ENCODE results near the gene IL17D.
"Not testable (repeated sequence)": the region's sequence is repeated elsewhere in the genome, so short reads cannot be mapped to it uniquely, and the experiment has no call there.

Gene IL17D

GRCh38 chr13:20721058-20721453 lies 17.6 kb downstream of the IL17D start:
- no peak for DNase-seq

DNA sequence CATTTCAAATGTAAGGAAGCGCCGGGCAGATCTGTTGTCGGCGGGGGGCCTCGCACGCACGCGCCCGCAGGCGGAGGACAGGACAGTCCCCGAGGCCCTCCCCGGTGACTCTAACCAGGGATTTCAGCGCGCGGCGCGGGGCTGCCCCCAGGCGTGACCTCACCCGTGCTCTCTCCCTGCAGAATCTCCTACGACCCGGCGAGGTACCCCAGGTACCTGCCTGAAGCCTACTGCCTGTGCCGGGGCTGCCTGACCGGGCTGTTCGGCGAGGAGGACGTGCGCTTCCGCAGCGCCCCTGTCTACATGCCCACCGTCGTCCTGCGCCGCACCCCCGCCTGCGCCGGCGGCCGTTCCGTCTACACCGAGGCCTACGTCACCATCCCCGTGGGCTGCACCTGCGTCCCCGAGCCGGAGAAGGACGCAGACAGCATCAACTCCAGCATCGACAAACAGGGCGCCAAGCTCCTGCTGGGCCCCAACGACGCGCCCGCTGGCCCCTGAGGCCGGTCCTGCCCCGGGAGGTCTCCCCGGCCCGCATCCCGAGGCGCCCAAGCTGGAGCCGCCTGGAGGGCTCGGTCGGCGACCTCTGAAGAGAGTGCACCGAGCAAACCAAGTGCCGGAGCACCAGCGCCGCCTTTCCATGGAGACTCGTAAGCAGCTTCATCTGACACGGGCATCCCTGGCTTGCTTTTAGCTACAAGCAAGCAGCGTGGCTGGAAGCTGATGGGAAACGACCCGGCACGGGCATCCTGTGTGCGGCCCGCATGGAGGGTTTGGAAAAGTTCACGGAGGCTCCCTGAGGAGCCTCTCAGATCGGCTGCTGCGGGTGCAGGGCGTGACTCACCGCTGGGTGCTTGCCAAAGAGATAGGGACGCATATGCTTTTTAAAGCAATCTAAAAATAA lies 18.2 kb downstream of the IL17D start:
- peak in 1 of 2 experiments; percentile 35 for DNase-seq

DNA sequence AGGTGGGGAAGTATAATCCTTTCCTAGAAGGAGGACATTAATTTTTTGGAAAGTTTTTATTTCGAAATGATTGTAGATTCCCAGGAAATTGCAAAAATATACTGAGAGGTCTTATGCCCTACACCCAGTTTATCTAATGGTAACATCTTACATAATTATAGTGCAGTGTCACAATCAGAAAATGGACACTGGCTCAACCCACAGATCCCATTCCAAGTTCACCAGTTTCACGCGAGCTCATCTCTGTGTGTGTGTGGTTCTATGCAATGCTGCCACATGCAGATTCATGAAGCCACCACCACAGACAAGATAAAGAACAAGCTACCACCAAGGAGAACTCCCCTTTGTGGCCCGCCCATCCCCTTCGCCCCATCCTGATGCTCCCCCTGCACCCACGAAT lies 24.4 kb downstream of the IL17D start:
- DNase-seq: no peak

- no peak for DNase-seq
These were observed 25.2 kb downstream of the IL17D start for GRCh38 chr13:20728579-20729311.

GRCh38 chr13:20729633-20730585 lies 26.4 kb downstream of the IL17D start:
- no peak for DNase-seq

DNA sequence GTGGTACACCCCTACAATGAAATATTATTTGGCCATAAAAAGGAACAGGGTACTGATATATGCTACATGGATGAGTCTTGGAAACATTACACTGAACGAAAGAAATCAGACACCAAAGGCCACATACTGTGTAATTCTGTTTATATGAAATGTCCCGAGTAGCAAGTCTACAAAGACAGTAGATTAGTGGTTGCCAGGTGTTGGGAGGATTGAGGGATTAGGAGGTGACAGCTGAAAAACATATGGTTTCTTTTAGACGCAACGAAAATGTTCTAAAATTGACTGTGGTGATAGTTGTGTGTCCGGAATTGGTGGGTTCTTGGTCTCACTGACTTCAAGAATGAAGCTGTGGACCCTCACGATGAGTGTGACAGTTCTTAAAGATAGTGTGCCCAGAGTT lies 35.1 kb downstream of the IL17D start:
- no peak for DNase-seq

DNA sequence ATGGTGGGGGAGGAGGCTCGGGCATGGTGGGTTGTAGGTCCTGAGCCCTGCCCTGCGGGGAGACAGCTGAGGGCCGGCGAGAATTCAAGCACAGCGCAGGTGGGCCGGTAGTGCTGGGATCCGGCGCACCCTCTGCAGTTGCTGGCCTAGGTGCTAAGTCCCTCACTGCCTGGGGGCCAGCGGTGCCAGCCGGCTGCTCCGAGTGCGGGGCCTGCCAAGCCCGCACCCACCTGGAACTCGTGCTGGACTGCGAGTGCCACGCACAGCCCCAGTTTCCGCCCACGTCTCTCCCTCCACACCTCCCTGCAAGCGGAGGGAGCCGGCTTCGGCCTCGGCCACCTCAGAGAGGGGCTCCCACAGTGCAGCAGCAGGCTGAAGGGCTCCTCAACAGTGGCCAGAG lies 36.5 kb downstream of the IL17D start:
- DNase-seq: no peak

- DNase-seq: not testable (repeated sequence)
These were observed 40.4 kb downstream of the IL17D start for GRCh38 chr13:20743830-20744404.

- DNase-seq: no peak
These were observed 45.9 kb downstream of the IL17D start for GRCh38 chr13:20749377-20749776.

GRCh38 chr13:20754009-20754408 lies 50.5 kb downstream of the IL17D start:
- DNase-seq: no peak

GRCh38 chr13:20760872-20761271 lies 57.4 kb downstream of the IL17D start:
- DNase-seq: no peak

GRCh38 chr13:20767309-20767943 lies 63.9 kb downstream of the IL17D start:
- no peak for DNase-seq

GRCh38 chr13:20769091-20769490 lies 65.6 kb downstream of the IL17D start:
- DNase-seq: no peak

DNA sequence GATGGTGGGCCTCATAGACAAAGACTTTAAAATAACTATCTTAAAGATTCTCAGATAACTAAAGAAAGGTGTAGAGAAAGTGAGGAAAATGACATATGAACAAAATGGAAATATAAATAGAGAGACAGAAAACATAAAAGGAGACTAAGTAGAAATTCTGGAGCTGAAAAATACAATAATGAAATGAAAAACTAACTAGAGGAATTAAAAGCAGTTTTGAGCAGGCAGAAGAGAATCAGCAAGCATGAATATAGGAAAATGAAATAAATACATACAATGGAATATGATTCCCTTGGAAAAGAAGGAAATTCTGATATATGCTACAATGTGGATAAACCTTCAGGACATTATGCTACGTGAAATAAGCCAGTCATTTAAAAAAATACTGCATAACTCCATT lies 66.3 kb downstream of the IL17D start:
- DNase-seq: no peak

Data from Kasumi-1 (cell line).